ENCODE measurements around the gene RBPJ. TPM values are rescaled to one million over a fixed set of nuclear protein-coding genes. Genes with fewer than 3 reads are reported as not detected.

RBPJ gene
- polyA plus RNA-seq, 1 of the 3 experiments (the other 2 are of a cell fraction) = 13.8 TPM

DNA sequence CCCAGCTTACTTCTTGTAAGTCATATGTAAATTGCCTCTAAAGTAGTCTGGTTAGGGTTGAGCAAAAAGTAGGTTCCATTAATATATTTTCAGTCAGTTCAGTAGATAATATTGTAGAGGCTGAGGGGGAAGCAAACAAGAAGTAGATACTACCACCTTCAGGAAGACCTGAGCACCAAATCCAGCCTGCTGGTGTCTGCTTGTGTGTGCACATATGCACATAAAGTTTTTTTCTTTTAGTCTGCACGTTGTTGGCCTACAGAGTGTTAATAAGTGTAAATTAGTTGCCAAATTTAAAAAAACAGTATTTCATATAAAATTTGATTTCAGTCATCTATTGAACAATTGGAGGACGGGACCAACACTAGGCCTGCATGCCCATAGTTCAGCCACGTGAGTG is 92.8 kb downstream of the RBPJ start:
- no peaks in the 10 kb centered on the region for H3K27me3 ChIP-seq (ENCODE audit: insufficient read depth)
- DNase-seq = no peak
- no peaks in the 10 kb centered on the region for H3K9me3 ChIP-seq
- H3K4me2 ChIP-seq = no peak overlapping the region
- H3F3A ChIP-seq (replicated peaks; ENCODE audit: insufficient read depth) = peaks cover 4% of the 10 kb centered on the region
- TF ChIP-seq GABPA (IDR thresholded peaks at IDR 0.05; ENCODE audit: low read depth) = no peak
- TF ChIP-seq, protein P1, sequence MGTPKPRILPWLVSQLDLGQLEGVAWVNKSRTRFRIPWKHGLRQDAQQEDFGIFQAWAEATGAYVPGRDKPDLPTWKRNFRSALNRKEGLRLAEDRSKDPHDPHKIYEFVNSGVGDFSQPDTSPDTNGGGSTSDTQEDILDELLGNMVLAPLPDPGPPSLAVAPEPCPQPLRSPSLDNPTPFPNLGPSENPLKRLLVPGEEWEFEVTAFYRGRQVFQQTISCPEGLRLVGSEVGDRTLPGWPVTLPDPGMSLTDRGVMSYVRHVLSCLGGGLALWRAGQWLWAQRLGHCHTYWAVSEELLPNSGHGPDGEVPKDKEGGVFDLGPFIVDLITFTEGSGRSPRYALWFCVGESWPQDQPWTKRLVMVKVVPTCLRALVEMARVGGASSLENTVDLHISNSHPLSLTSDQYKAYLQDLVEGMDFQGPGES (IDR thresholded peaks at IDR 0.05; ENCODE audit: low read depth, low read length) = no peak
- ChIA-PET POLR2A (no interaction called here), CTCF (interaction anchor here (1.0 to 12.1 kb wide), 4 partner anchors 85 to 632 kb away, joined by 3 to 201 read pairs (median 3); no protein-coding TSS in a partner anchor)
- H2AFZ ChIP-seq (ENCODE audit: low read depth) = no peak overlapping the region
- WGBS (ENCODE audit: low lambda C conversion rate) = 95% methylated on average over 3 of the region's 3 CpGs
- no peaks in the 10 kb centered on the region for H3K79me2 ChIP-seq (ENCODE audit: insufficient read depth)
- no peaks in the 10 kb centered on the region for H3K9me2 ChIP-seq
- H3K27ac ChIP-seq (ENCODE audit: low read depth in 2 of 2, low read length in 1 of 2) = no peak overlapping the region
- no peak overlapping the region for H3K4me3 ChIP-seq (ENCODE audit: low read depth in 2 of 2, low read length in 1 of 2)
- peaks cover 0 to 5% of the 10 kb centered on the region in 2 experiments; a peak in 1 of 4 replicates for H3K4me1 ChIP-seq (ENCODE audit: control insufficient read depth in 1 of 2, insufficient read depth in 2 of 2, low read depth in 1 of 2, low read length in 1 of 2)
- H3K36me3 ChIP-seq (replicated peaks in 1 of 2; ENCODE audit: control insufficient read depth in 1 of 2, insufficient read depth in 2 of 2, low read length in 1 of 2) = peaks cover 17 to 19% of the 10 kb centered on the region in 2 experiments
- H4K20me1 ChIP-seq (ENCODE audit: insufficient read depth) = no peaks in the 10 kb centered on the region
- no peak overlapping the region for H3K9ac ChIP-seq

- Histone ChIP-seq H3K79me2 (ENCODE audit: insufficient read depth) (no peaks in the 10 kb centered on the region), H3K9me2 (no peaks in the 10 kb centered on the region), H3K4me2 (no peak overlapping the region), H2AFZ (ENCODE audit: low read depth) (no peak overlapping the region), H3K27me3 (ENCODE audit: insufficient read depth) (no peaks in the 10 kb centered on the region), H3F3A (replicated peaks; ENCODE audit: insufficient read depth) (peaks cover 4% of the 10 kb centered on the region), H3K36me3 (replicated peaks in 1 of 2; ENCODE audit: control insufficient read depth in 1 of 2, insufficient read depth in 2 of 2, low read length in 1 of 2) (peaks cover 20 to 24% of the 10 kb centered on the region in 2 experiments), H3K4me3 (ENCODE audit: low read depth in 2 of 2, low read length in 1 of 2) (no peak overlapping the region), H3K4me1 (ENCODE audit: control insufficient read depth in 1 of 2, insufficient read depth in 2 of 2, low read depth in 1 of 2, low read length in 1 of 2) (peaks cover 0 to 11% of the 10 kb centered on the region in 2 experiments; a peak in 1 of 4 replicates), H4K20me1 (ENCODE audit: insufficient read depth) (no peaks in the 10 kb centered on the region), H3K9ac (no peak overlapping the region), H3K27ac (ENCODE audit: low read depth in 2 of 2, low read length in 1 of 2) (no peak overlapping the region), H3K9me3 (no peaks in the 10 kb centered on the region)
- TF ChIP-seq SMC3 (IDR thresholded peaks at IDR 0.05; ENCODE audit: low read depth, low read length) = no peak
- TF ChIP-seq GATA2 (CRISPR knock-in tag; IDR thresholded peaks at IDR 0.05) = no peak
- TF ChIP-seq MEF2A (IDR thresholded peaks at IDR 0.05; ENCODE audit: borderline replicate concordance, low read depth) = no peak
- TF ChIP-seq, protein P2, sequence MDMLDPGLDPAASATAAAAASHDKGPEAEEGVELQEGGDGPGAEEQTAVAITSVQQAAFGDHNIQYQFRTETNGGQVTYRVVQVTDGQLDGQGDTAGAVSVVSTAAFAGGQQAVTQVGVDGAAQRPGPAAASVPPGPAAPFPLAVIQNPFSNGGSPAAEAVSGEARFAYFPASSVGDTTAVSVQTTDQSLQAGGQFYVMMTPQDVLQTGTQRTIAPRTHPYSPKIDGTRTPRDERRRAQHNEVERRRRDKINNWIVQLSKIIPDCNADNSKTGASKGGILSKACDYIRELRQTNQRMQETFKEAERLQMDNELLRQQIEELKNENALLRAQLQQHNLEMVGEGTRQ (IDR thresholded peaks at IDR 0.05; ENCODE audit: borderline replicate concordance, low read depth, low read length) = no peak
- no peak for TF ChIP-seq RCOR1 (IDR thresholded peaks at IDR 0.05; ENCODE audit: low read length)
- TF ChIP-seq RXRA (IDR thresholded peaks at IDR 0.05; ENCODE audit: borderline replicate concordance, low read depth) = no peak
- no peak for TF ChIP-seq GABPA (IDR thresholded peaks at IDR 0.05; ENCODE audit: low read depth)
- TF ChIP-seq, protein P3, sequence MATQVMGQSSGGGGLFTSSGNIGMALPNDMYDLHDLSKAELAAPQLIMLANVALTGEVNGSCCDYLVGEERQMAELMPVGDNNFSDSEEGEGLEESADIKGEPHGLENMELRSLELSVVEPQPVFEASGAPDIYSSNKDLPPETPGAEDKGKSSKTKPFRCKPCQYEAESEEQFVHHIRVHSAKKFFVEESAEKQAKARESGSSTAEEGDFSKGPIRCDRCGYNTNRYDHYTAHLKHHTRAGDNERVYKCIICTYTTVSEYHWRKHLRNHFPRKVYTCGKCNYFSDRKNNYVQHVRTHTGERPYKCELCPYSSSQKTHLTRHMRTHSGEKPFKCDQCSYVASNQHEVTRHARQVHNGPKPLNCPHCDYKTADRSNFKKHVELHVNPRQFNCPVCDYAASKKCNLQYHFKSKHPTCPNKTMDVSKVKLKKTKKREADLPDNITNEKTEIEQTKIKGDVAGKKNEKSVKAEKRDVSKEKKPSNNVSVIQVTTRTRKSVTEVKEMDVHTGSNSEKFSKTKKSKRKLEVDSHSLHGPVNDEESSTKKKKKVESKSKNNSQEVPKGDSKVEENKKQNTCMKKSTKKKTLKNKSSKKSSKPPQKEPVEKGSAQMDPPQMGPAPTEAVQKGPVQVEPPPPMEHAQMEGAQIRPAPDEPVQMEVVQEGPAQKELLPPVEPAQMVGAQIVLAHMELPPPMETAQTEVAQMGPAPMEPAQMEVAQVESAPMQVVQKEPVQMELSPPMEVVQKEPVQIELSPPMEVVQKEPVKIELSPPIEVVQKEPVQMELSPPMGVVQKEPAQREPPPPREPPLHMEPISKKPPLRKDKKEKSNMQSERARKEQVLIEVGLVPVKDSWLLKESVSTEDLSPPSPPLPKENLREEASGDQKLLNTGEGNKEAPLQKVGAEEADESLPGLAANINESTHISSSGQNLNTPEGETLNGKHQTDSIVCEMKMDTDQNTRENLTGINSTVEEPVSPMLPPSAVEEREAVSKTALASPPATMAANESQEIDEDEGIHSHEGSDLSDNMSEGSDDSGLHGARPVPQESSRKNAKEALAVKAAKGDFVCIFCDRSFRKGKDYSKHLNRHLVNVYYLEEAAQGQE (IDR thresholded peaks at IDR 0.05; ENCODE audit: low read depth, low read length) = no peak
- TF ChIP-seq EP300 (IDR thresholded peaks at IDR 0.05; ENCODE audit: borderline replicate concordance in 1 of 2, low read depth in 1 of 2, low read length in 1 of 2) = no peak
- no peak for TF ChIP-seq POLR2AphosphoS5 (IDR thresholded peaks at IDR 0.05; ENCODE audit: low read depth, low read length)
- DNase-seq = no peak
- WGBS (ENCODE audit: low lambda C conversion rate) = 80% methylated on average over 1 of the region's 1 CpG
- POLR2A ChIA-PET = no interaction called here
- CTCF ChIA-PET = interaction anchor here (0.7 to 2.8 kb wide), 9 partner anchors 8 to 492 kb away, joined by 3 to 13 read pairs (median 3); no protein-coding TSS in a partner anchor
Measured at GRCh38 chr4:26418107-26418506, 97.3 kb downstream of the RBPJ start.
